GM12865 (cell line): ENCODE data around the gene COL7A1.
A peak's percentile ranks its signal among the peaks of the same experiment; 100 is the strongest.

ENCODE experiments used
- DNase-seq: peaks from one replicate; pipeline ENCODE4 v3.0.0; 2010; ENCODE audit warnings: low read depth
- H3K4me3 ChIP-seq: 2 replicates; pipeline ENCODE4 v1.5.1; 2011; ENCODE audit warnings: mild to moderate bottlenecking, low read depth, low read length, control low read depth
- CTCF ChIP-seq: IDR thresholded peaks from 2 replicates; pipeline ENCODE4 v1.5.1; 2011; ENCODE audit warnings: low read length, control low read depth, low read depth, inconsistent platforms; ENCODE audit not compliant: insufficient read depth; ENCODE audit errors: missing control alignments

COL7A1 gene

DNA sequence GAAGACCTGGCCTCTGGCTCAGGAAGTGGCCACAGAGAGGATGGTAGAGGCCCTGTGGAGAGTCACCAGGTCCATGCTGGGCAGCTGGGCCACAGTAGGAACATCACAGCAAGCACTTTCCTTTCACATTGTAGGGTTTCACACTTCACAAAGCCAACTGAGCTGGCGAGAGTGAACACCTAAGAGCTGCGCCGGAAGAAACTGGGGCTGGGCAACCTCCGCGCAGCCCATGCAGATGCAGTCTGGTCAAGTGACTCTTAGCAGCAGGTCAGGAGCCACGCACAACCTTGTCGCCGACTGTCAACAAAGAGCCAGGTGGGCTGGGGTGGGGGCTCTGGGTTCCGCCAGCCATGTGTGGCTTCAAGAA is 75.9 kb downstream of the COL7A1 start:
- no peak overlapping the region for H3K4me3 ChIP-seq
- no peak for TF ChIP-seq CTCF
- DNase-seq, result no peak

DNA sequence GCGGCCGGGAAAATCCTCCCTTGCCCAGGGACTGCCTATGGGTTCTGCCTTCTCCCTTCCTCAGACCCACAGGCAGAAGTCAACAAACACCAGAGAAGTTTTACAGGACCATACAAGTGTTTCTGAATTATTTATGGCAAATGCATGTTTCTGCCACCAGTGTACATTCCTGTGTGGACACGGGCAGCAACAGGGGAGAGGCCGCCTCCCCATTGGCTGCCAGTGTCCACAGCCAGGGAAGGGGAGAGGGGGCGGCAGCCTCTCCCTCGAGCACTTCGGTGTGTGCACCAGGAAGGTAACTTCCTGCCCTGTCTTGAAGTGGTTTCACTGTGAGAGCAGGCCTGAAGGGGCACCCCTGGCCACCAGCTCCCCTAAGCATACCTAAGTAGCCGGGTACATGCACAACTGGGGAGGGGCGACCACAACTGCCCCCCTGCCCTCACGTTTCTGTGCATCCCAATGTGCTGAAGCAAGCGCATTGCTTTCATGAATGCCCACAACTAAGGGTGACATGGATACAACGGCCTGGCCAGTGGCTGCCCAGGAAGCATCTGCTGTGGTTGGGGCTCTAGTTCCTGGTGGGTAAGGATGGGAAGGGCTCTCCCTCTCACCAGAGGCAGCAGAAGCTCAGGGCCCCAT is 76.4 kb downstream of the COL7A1 start:
- no peak for TF ChIP-seq CTCF
- no peak overlapping the region for H3K4me3 ChIP-seq
- no peak for DNase-seq

GRCh38 chr3:48518069-48518468 is 77.1 kb downstream of the COL7A1 start:
- TF ChIP-seq CTCF, result no peak
- DNase-seq, result no peak
- H3K4me3 ChIP-seq, result no peak overlapping the region

DNA sequence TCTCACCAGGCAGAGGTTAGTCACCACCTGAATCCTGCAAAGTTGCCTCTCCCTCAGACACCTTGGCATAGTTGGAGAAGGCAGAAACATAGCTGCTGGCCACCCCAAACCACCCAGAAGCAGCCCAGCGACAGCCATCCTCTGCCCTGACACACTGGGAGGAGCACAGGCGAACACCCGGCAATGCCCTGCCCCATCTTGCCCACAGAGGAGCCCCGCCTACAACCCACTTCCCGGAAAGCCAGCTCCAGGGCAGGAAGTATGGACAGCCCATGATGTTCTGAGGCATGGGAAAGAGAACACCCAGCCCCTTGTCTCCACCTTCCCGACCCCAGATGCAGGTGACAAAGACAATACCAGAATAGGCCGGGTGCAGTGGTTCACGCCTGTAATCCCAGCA is 78.6 kb downstream of the COL7A1 start:
- no peak for TF ChIP-seq CTCF
- no peak for DNase-seq
- H3K4me3 ChIP-seq, result no peak overlapping the region

GRCh38 chr3:48514431-48515227 is 80.5 kb downstream of the COL7A1 start:
- TF ChIP-seq CTCF, result no peak
- DNase-seq, result peak; percentile 53
- H3K4me3 ChIP-seq, result no peak overlapping the region
